Astrocyte of the cerebellum (primary cell): ENCODE measurements around the gene DNAJC21.

Experiments used
- DNase-seq: peaks from one replicate; pipeline ENCODE4 v3.0.0-alpha.2; 2011; ENCODE audit warnings: low read depth
- H3K4me3 ChIP-seq: 2 replicates; pipeline ENCODE4 v1.5.1; 2011; ENCODE audit warnings: mild to moderate bottlenecking, low read depth, low read length, moderate library complexity
- in situ Hi-C: cut with HindIII; loops from 2 replicates; pipeline ENCODE4 v1.10.0; 2017; ENCODE audit warnings: low sequenced_read_pairs
- TF ChIP-seq, protein P1 (sequence below): IDR thresholded peaks from 2 replicates; pipeline ENCODE4 v1.5.1; 2012; ENCODE audit warnings: low read length, low read depth, moderate library complexity, mild to moderate bottlenecking; ENCODE audit errors: missing control alignments

The DNAJC21 gene

DNA sequence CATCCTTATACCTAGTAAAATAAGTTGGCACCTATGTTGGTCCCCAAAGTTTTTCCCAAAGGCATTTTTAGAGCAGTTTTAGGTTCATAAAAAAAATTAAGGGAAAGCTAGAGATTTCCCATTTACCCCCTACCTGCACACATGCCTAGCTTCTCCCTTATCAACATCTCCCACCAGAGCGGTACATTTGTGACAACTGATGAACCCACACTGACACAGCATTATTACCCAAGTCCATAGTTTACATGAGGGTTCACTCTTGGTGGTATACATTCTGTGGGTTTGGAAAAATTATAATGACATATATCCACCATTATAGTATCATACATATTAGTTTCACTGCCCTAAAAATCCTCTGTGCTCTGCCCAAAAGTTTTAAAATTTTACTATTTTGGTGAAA is 26.1 kb upstream of the DNAJC21 start:
- in situ Hi-C loops: no loop called here
- no peak overlapping the region for H3K4me3 ChIP-seq
- TF ChIP-seq, protein P1, sequence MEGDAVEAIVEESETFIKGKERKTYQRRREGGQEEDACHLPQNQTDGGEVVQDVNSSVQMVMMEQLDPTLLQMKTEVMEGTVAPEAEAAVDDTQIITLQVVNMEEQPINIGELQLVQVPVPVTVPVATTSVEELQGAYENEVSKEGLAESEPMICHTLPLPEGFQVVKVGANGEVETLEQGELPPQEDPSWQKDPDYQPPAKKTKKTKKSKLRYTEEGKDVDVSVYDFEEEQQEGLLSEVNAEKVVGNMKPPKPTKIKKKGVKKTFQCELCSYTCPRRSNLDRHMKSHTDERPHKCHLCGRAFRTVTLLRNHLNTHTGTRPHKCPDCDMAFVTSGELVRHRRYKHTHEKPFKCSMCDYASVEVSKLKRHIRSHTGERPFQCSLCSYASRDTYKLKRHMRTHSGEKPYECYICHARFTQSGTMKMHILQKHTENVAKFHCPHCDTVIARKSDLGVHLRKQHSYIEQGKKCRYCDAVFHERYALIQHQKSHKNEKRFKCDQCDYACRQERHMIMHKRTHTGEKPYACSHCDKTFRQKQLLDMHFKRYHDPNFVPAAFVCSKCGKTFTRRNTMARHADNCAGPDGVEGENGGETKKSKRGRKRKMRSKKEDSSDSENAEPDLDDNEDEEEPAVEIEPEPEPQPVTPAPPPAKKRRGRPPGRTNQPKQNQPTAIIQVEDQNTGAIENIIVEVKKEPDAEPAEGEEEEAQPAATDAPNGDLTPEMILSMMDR: no peak
- no peak for DNase-seq

DNA sequence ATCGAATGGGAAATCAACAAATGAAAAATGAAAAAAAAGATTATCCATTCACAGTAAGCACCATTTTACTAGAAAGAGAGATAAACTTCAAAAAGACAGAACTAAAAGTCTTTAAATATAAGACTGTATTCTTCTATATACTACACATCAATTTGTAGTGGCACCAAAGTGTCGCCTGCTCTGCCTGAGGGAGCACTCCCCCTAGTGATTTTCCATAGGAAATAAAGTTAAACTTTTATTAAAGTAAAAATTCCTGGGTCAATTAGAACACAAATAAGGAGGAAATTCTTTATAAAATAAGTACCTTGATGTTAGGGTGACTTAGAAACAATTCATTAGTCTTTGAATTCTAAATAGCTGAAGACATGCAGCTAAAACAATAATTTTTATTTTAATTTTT is 23.8 kb upstream of the DNAJC21 start:
- H3K4me3 ChIP-seq: no peak overlapping the region
- in situ Hi-C loops: no loop called here
- TF ChIP-seq, protein P1: peak; percentile 67
- DNase-seq: no peak

DNA sequence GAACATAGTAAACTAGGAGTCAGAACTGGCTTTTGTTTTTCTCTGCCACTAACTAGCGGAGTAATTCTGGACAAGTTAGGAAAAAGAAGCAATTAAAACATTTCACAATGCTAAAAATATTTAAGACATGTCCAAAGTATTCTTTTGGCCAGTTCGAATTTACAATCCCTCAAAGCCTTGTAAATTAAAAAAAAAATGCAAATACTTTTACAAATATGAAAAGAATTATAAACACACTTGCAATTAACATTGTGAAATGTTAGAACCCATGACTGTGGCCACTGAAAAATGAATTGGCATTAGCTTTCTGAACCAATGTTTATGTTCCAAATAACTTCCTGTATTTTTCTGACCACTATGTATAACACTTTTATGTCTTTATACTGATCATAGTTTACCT is 16.3 kb upstream of the DNAJC21 start:
- no peak overlapping the region for H3K4me3 ChIP-seq
- no peak for DNase-seq
- TF ChIP-seq, protein P1: no peak
- in situ Hi-C loops: no loop called here

DNA sequence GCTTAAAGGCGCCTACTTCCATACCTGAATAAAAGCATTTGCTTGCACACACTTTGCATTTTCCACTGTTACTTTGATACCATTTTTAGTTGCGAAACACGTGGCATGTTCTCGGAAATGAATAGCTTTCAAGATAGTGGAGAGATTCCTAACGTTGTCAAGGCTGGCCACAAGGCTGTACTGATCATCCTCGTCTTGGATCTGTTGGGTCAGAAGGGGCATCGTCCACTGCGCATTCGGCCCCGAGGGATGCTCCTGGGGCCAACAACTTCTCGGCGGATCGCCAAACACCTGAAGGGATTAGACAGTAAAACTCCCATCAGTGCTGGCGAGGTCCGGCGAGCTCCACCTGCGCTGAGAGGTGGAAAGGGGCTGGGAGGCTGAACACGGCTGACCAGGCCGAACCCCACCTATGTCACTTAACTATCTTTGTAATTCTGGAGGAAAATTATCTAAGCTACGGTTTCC is 14.7 kb upstream of the DNAJC21 start:
- H3K4me3 ChIP-seq: peak overlapping the region; percentile 76
- TF ChIP-seq, protein P1: no peak
- DNase-seq: no peak
- in situ Hi-C loops: no loop called here

DNA sequence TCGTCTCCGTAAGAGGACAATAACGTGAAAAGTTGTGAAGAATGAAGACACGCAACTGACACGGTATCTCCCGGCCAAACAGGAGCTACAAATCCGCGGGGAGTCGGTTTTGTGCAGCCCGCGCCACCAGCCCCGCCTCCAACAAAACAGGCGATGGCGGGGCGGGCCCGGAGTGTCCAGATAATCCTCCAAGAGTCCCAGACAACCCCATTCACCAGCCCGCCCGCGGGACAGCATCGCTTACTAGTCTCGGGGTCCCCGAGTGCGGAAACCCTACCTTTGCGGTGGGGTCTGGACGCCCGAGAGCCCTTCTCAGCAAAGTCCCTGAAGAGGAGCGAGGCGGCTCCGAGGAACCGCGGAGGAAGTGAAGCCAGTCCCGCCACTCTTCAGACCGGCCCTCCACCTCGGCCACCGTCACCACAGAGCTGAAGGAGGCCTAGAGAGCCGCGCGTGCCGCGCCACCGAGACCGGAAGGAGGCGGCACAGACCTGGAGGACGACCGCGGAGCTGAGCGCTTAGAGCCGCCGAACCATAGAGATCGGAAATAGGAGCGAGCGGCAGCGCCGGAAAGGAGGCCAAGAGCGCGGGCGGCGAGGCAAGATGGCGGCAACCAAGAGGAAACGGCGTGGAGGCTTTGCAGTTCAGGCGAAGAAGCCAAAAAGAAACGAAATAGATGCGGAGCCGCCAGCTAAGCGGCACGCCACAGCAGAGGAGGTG is 14.1 kb upstream of the DNAJC21 start, which contains the start of the genes BRIX1 and RAD1:
Gene BRIX1 (plus strand): TSS at position 573 of the 717 bp plus-strand sequence. CDS start 28 bp downstream, at position 601.
Gene RAD1 (minus strand): TSS at position 366 of the 717 bp plus-strand sequence. CDS start 612 bp downstream, outside the sequence.
- in situ Hi-C loops: no loop called here
- peak; percentile 95 for DNase-seq
- H3K4me3 ChIP-seq: peak within 1 kb of the TSS; percentile 76
- TF ChIP-seq, protein P1: peak; percentile 14

DNA sequence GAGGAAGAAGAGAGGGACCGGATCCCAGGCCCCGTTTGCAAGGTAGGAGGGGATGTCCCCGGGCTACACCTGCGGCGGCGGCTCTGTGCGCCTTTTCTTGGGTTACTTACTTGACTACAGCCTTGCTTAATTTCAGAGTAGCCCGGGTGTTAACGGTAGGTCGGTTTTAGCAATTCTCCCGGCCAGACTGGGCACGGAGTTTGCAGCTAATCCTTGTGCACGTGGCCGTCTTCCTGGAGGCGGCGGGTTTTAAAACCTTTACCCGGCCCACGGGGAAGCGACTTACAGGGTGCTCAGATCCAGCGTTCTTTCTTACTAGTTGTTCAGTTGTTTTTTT is 13.5 kb upstream of the DNAJC21 start:
- no peak for DNase-seq
- in situ Hi-C loops: no loop called here
- H3K4me3 ChIP-seq: peak overlapping the region; percentile 76
- TF ChIP-seq, protein P1: no peak
